ENCODE measurements around the gene C4orf50. TPM values are rescaled to one million over a fixed set of nuclear protein-coding genes. Genes with fewer than 3 reads are reported as not detected.

Gene C4orf50
- total and polyA plus RNA-seq, 2 donors (not counting 1 experiment from before 2014, with no cell fraction given): 0.02 TPM; not detected in 1

- Histone ChIP-seq H3K9ac (ENCODE audit: low read length) (no peak overlapping the region), H3K27ac (ENCODE audit: low read length in 2 of 2) (no peak overlapping the region), H3K27me3 (replicated peaks in 1 of 4; ENCODE audit: control extremely low read depth in 1 of 4, control insufficient read depth in 3 of 4, insufficient read depth in 4 of 4, low read length in 3 of 4) (no peaks in the 10 kb centered on the region), H3K36me3 (replicated peaks in 1 of 2; ENCODE audit: control extremely low read depth in 1 of 2, control insufficient read depth in 1 of 2, extremely low read depth in 1 of 2, insufficient read depth in 2 of 2, low read length in 1 of 2) (no peaks in the 10 kb centered on the region), H3K4me2 (replicated peaks; ENCODE audit: low read depth, low read length, poor library complexity, severe bottlenecking) (no peak overlapping the region), H4K20me1 (ENCODE audit: control insufficient read depth, insufficient read depth, low read length, poor library complexity, severe bottlenecking) (no peaks in the 10 kb centered on the region), H2AFZ (ENCODE audit: insufficient read depth, low read depth, low read length, poor library complexity, severe bottlenecking) (no peak overlapping the region), H3K4me3 (ENCODE audit: control extremely low read depth in 1 of 5, extremely low read depth in 1 of 5, insufficient read depth in 1 of 5, low read depth in 2 of 5, low read length in 4 of 5) (no peak overlapping the region), H3K79me2 (ENCODE audit: control insufficient read depth, insufficient read depth, low read length) (no peaks in the 10 kb centered on the region), H3K4me1 (ENCODE audit: control insufficient read depth in 2 of 2, insufficient read depth in 2 of 2, low read length in 2 of 2) (no peaks in the 10 kb centered on the region), H3K9me3 (ENCODE audit: control extremely low read depth in 1 of 3, control insufficient read depth in 2 of 3, insufficient read depth in 1 of 3, low read length in 2 of 3) (peaks cover 0 to 27% (median 3%) of the 10 kb centered on the region in 3 donors)
- Mint-ChIP-seq H3K27ac (no peak overlapping the region), H3K4me3 (no peak overlapping the region), H3K4me1 (no peaks in the 10 kb centered on the region), H3K9me3 (ENCODE audit: insufficient read depth) (no peaks in the 10 kb centered on the region), H3K27me3 (peaks cover 6% of the 10 kb centered on the region)
- ATAC-seq (ENCODE audit: low read depth) (no peak), DNase-seq (no peak)
- intact Hi-C loops (cut with micrococcal nuclease): no loop called here
- ChIA-PET POLR2A (no interaction called here), CTCF (interaction anchor here (0.7 kb wide), 1 partner anchor 1776 kb away, joined by 6 read pairs; no protein-coding TSS in a partner anchor)
- TF ChIP-seq EZH2 (IDR thresholded peaks at IDR 0.05; ENCODE audit: borderline replicate concordance, insufficient read depth, low read depth, low read length, poor library complexity, severe bottlenecking): no peak
- 97% methylated on average over 5 of the region's 5 CpGs for WGBS (ENCODE audit: insufficient coverage)
Measured at GRCh38 chr4:6065166-6065565, 46.9 kb upstream of the C4orf50 start.

GRCh38 chr4:6064383-6064782 is 46.2 kb upstream of the C4orf50 start:
- Mint-ChIP-seq H3K27ac (no peak overlapping the region), H3K9me3 (ENCODE audit: insufficient read depth) (no peaks in the 10 kb centered on the region), H3K4me3 (no peak overlapping the region), H3K27me3 (peaks cover 6% of the 10 kb centered on the region), H3K4me1 (no peaks in the 10 kb centered on the region)
- TF ChIP-seq EZH2 (IDR thresholded peaks at IDR 0.05; ENCODE audit: borderline replicate concordance, insufficient read depth, low read depth, low read length, poor library complexity, severe bottlenecking): no peak
- no peak for TF ChIP-seq CTCF (IDR thresholded peaks at IDR 0.05)
- intact Hi-C loops (cut with micrococcal nuclease): no loop called here
- no peak overlapping the region for H3K4me3 ChIP-seq (ENCODE audit: control extremely low read depth in 1 of 5, extremely low read depth in 1 of 5, insufficient read depth in 1 of 5, low read depth in 2 of 5, low read length in 4 of 5)
- H3K79me2 ChIP-seq (ENCODE audit: control insufficient read depth, insufficient read depth, low read length): no peaks in the 10 kb centered on the region
- POLR2A ChIA-PET: no interaction called here
- CTCF ChIA-PET: no interaction called here
- no peak overlapping the region for H2AFZ ChIP-seq (ENCODE audit: insufficient read depth, low read depth, low read length, poor library complexity, severe bottlenecking)
- H3K9ac ChIP-seq (ENCODE audit: low read length): no peak overlapping the region
- no peaks in the 10 kb centered on the region for H4K20me1 ChIP-seq (ENCODE audit: control insufficient read depth, insufficient read depth, low read length, poor library complexity, severe bottlenecking)
- no peak for DNase-seq
- H3K4me1 ChIP-seq (ENCODE audit: control insufficient read depth in 2 of 2, insufficient read depth in 2 of 2, low read length in 2 of 2): no peaks in the 10 kb centered on the region
- ATAC-seq (ENCODE audit: low read depth): no peak
- 72% methylated on average over 4 of the region's 7 CpGs for WGBS (ENCODE audit: insufficient coverage)
- no peak overlapping the region for H3K27ac ChIP-seq (ENCODE audit: low read length in 2 of 2)
- no peak overlapping the region for H3K4me2 ChIP-seq (replicated peaks; ENCODE audit: low read depth, low read length, poor library complexity, severe bottlenecking)
- no peaks in the 10 kb centered on the region for H3K36me3 ChIP-seq (replicated peaks in 1 of 2; ENCODE audit: control extremely low read depth in 1 of 2, control insufficient read depth in 1 of 2, extremely low read depth in 1 of 2, insufficient read depth in 2 of 2, low read length in 1 of 2)
- no peaks in the 10 kb centered on the region for H3K27me3 ChIP-seq (replicated peaks in 1 of 4; ENCODE audit: control extremely low read depth in 1 of 4, control insufficient read depth in 3 of 4, insufficient read depth in 4 of 4, low read length in 3 of 4)
- peaks cover 0 to 35% (median 9%) of the 10 kb centered on the region in 3 donors for H3K9me3 ChIP-seq (ENCODE audit: control extremely low read depth in 1 of 3, control insufficient read depth in 2 of 3, insufficient read depth in 1 of 3, low read length in 2 of 3)
